HepG2 (cell line): ENCODE data around the gene TNRC18. TPM values are rescaled to one million over a fixed set of nuclear protein-coding genes. Genes with fewer than 3 reads are reported as not detected.

Source experiments
- ATAC-seq: fragments of 200-7000 bp; cut with Tn5 transposase; 3 replicates; pipeline ENCODE4 v1.9.1; 2020; ENCODE audit warnings: mild to moderate bottlenecking, moderate library complexity
- BruUV-seq: library from RNA; stranded (reverse); fragments of 400-500 nt; replicated peaks from 2 replicates; lab custom pipeline; 2021; lab: Mats Ljungman, UMichigan
- CTCF ChIA-PET: fragments of 300-600 bp; formaldehyde crosslinking; extraction: SDS; loops from one replicate; lab custom pipeline; 2021; ENCODE audit warnings: low total read pairs, inconsistent platforms, low intra/inter-chr PET ratio; lab: Yijun Ruan, JAX
- POLR2A ChIA-PET: fragments of 350-600 bp; sonication (Branson Sonifier 250); formaldehyde crosslinking; loops from one replicate; lab custom pipeline; 2020; ENCODE audit warnings: antibody characterized with exemption, inconsistent platforms; lab: Yijun Ruan, JAX
- DNase-seq: peaks from one replicate; pipeline ENCODE4 v3.0.0-alpha.2; 2015; ENCODE audit warnings: low spot score
- FAIRE-seq: peaks from 3 replicates; lab custom pipeline; 2011; peaks lifted over from hg19 to GRCh38; lab: Jason Lieb, UNC
- H2AFZ ChIP-seq: one replicate; pipeline ENCODE4 v1.6.1; 2011; ENCODE audit warnings: low read length, inconsistent platforms
- H3K27ac ChIP-seq: fragments of 300-600 bp; 3 replicates; pipeline ENCODE4 v1.8.0; 2011; ENCODE audit warnings: mixed run types, mild to moderate bottlenecking, mixed read lengths, low read length, inconsistent platforms; ENCODE audit not compliant: insufficient read depth; ENCODE audit errors: extremely low read length
- H3K27me3 ChIP-seq, 2 experiments: fragments of 200-600 bp in 1 of 2; 2 replicates in 1 of 2; 3 replicates in 1 of 2; pipeline versions ENCODE4 v1.6.0 to v1.8.0; 2011; ENCODE audit warnings: low read length in 2 of 2, mild to moderate bottlenecking in 2 of 2, moderate library complexity in 2 of 2, inconsistent platforms in 1 of 2; ENCODE audit not compliant: insufficient read depth in 2 of 2, control insufficient read depth in 1 of 2
- H3K36me3 ChIP-seq, 2 experiments: fragments of 200-600 bp in 1 of 2; replicated peaks in 1 of 2; 2 replicates in 1 of 2; 3 replicates in 1 of 2; pipeline versions ENCODE4 v1.5.1 to v1.8.0; 2011; ENCODE audit warnings: low read length in 2 of 2, inconsistent platforms in 1 of 2; ENCODE audit not compliant: insufficient read depth in 2 of 2, control insufficient read depth in 1 of 2
- H3K4me1 ChIP-seq: 2 replicates; pipeline ENCODE4 v1.5.1; 2012; ENCODE audit warnings: low read length, inconsistent platforms; ENCODE audit not compliant: insufficient read depth
- H3K4me2 ChIP-seq: 2 replicates; pipeline ENCODE4 v1.6.0; 2011; ENCODE audit warnings: low read depth, low read length, inconsistent platforms
- H3K4me3 ChIP-seq, 3 experiments: fragments of 200-600 bp in 1 of 3; sonication (generic), shearing (Covaris generic) in 1 of 3; replicated peaks in 1 of 3; 2 replicates each; pipeline ENCODE4 v1.5.1; 2011 to 2016; ENCODE audit warnings: low read length in 3 of 3, inconsistent platforms in 2 of 3, low read depth in 2 of 3, mild to moderate bottlenecking in 2 of 3, control low read depth in 1 of 3, mixed read lengths in 1 of 3; ENCODE audit not compliant: insufficient read depth in 1 of 3
- H3K79me2 ChIP-seq: one replicate; pipeline ENCODE4 v1.6.1; 2011; ENCODE audit warnings: low read length, inconsistent platforms; ENCODE audit not compliant: insufficient read depth
- H3K9ac ChIP-seq: 2 replicates; pipeline ENCODE4 v1.6.0; 2011; ENCODE audit warnings: mild to moderate bottlenecking, low read depth, low read length, inconsistent platforms; ENCODE audit not compliant: insufficient read depth
- H3K9me3 ChIP-seq: 2 replicates; pipeline ENCODE4 v1.5.1; 2012; ENCODE audit warnings: mild to moderate bottlenecking, low read length
- H4K20me1 ChIP-seq: 2 replicates; pipeline ENCODE4 v1.6.0; 2011; ENCODE audit warnings: inconsistent platforms, mild to moderate bottlenecking, low read length, moderate library complexity; ENCODE audit not compliant: insufficient read depth
- ARID3A ChIP-seq: IDR thresholded peaks from 2 replicates; pipeline ENCODE4 v1.6.1; 2012; ENCODE audit warnings: low read depth, low read length, improper control_type of control experiment
- ATAD3A ChIP-seq: sonication (generic); formaldehyde crosslinking; IDR thresholded peaks from 2 replicates; pipeline ENCODE4 v1.4.0; 2020; ENCODE audit warnings: missing genetic modification reagents
- ATM ChIP-seq: fragments of 450-650 bp; IDR thresholded peaks from 2 replicates; pipeline ENCODE4 v1.7.1; 2017; ENCODE audit warnings: mild to moderate bottlenecking, borderline replicate concordance
- CENPX ChIP-seq: sonication (generic); formaldehyde crosslinking; IDR thresholded peaks from 2 replicates; pipeline ENCODE4 v1.9.0; 2021; ENCODE audit warnings: mild to moderate bottlenecking, missing genetic modification reagents, moderate library complexity
- NCOA2 ChIP-seq: sonication (generic); formaldehyde crosslinking; IDR thresholded peaks from 2 replicates; pipeline ENCODE4 v1.8.0; 2022; ENCODE audit warnings: inconsistent platforms
- PRDM10 ChIP-seq: sonication (generic); formaldehyde crosslinking; IDR thresholded peaks from 2 replicates; pipeline ENCODE4 v1.4.0; 2020; ENCODE audit warnings: low read depth, missing genetic modification reagents
- RBAK ChIP-seq: sonication (generic); formaldehyde crosslinking; IDR thresholded peaks from 2 replicates; pipeline ENCODE4 v1.5.1; 2020; ENCODE audit warnings: mild to moderate bottlenecking, missing genetic modification reagents
- TRIM24 ChIP-seq: sonication (generic); formaldehyde crosslinking; IDR thresholded peaks from 2 replicates; pipeline ENCODE4 v1.8.0; 2022; ENCODE audit warnings: mild to moderate bottlenecking, missing genetic modification reagents
- ZFP36 ChIP-seq: fragments of 150-350 bp; IDR thresholded peaks from 2 replicates; pipeline ENCODE4 v1.6.1; 2018; ENCODE audit warnings: borderline replicate concordance, low read length, low read depth; ENCODE audit not compliant: partially characterized antibody
- ZNF556 ChIP-seq: sonication (generic); formaldehyde crosslinking; IDR thresholded peaks from 2 replicates; pipeline ENCODE4 v1.4.0; 2020; ENCODE audit warnings: mild to moderate bottlenecking, missing genetic modification reagents, borderline replicate concordance
- ZNF616 ChIP-seq: sonication (generic); formaldehyde crosslinking; IDR thresholded peaks from 2 replicates; pipeline ENCODE4 v1.5.0; 2020; ENCODE audit warnings: low read depth, mild to moderate bottlenecking, missing genetic modification reagents
- ZNF780A ChIP-seq: sonication (generic); formaldehyde crosslinking; IDR thresholded peaks from 2 replicates; pipeline ENCODE4 v1.8.0; 2022; ENCODE audit warnings: mild to moderate bottlenecking, missing genetic modification reagents, moderate library complexity
- ZSCAN30 ChIP-seq: sonication (generic); formaldehyde crosslinking; IDR thresholded peaks from 2 replicates; pipeline ENCODE4 v1.5.0; 2020; ENCODE audit warnings: mild to moderate bottlenecking, missing genetic modification reagents
- WGBS: methylation state at CpG from one replicate; pipeline ENCODE4 v1.1.6; 2017; ENCODE audit warnings: low lambda C conversion rate; 5-methylcytosine and 5-hydroxymethylcytosine counted together
- in situ Hi-C: cut with HindIII; loops from 2 replicates; pipeline ENCODE4 v1.10.0; 2017; ENCODE audit warnings: low pct_unique_long_range_greater_than_20kb; ENCODE audit not compliant: extremely low pct_ligation_motif_present
- intact Hi-C: fragments of 100-400 bp; cut with micrococcal nuclease; formaldehyde crosslinking; loops from one replicate; pipeline ENCODE4 v1.10.0; 2022; ENCODE audit not compliant: unreplicated experiment
- polyA plus RNA-seq, 8 experiments: library from polyadenylated mRNA; depleted of rRNA in 3 of 8; stranded (reverse) in 7 of 8; unstranded in 1 of 8; fragments of >200 nt; fragmentation: Illumina TruSeq in 4 of 8; extraction: Trizol in 4 of 8; gene quantifications; 2 replicates each; pipeline versions ENCODE4 v1.2.1 to v1.2.3, GENCODE V29; 2011 to 2016; ENCODE audit warnings: low read depth in 4 of 8, missing spikeins in 1 of 8, mixed read lengths in 1 of 8; ENCODE audit not compliant: insufficient read depth in 1 of 8
- total RNA-seq, 5 experiments: library from RNA; depleted of rRNA; stranded (reverse); fragments of >200 nt; fragmentation: Illumina TruSeq; extraction: Trizol; gene quantifications; 2 replicates each; pipeline ENCODE4 v1.2.3, GENCODE V29; 2016; ENCODE audit warnings: low read depth in 1 of 5

TNRC18 gene
- total and polyA plus RNA-seq, 2 of the 13 experiments (the other 11 are each of a cell fraction or from before 2014, with no cell fraction given) = 11.7 to 17.4 TPM

GRCh38 chr7:5463031-5463430 is 39.4 kb upstream of the TNRC18 start:
- H3K27me3 ChIP-seq = no peaks in the 10 kb centered on the region
- no peaks in the 10 kb centered on the region for H3K9me3 ChIP-seq
- ChIA-PET CTCF (no interaction called here), POLR2A (no interaction called here)
- FAIRE-seq = no peak
- no peaks in the 10 kb centered on the region for H4K20me1 ChIP-seq
- H3K9ac ChIP-seq = no peak overlapping the region
- no peaks in the 10 kb centered on the region for H3K79me2 ChIP-seq
- ATAC-seq = no peak
- in situ Hi-C loops = loop anchor here (25.0 kb wide), 2 partner anchors 226 to 326 kb away; no protein-coding TSS in a partner anchor
- no TSS peak for BruUV-seq
- no peak overlapping the region for H2AFZ ChIP-seq
- H3K36me3 ChIP-seq = no peaks in the 10 kb centered on the region
- H3K4me1 ChIP-seq = 0 out of 2 replicates have a peak, but pooled peaks cover under 1% of the 10 kb centered on the region
- TF ChIP-seq ATAD3A (CRISPR knock-in tag) (no peak), ZNF616 (CRISPR knock-in tag) (no peak), ZNF556 (no peak), RBAK (CRISPR knock-in tag) (no peak), TRIM24 (CRISPR knock-in tag) (no peak), ZNF780A (CRISPR knock-in tag) (no peak), ZSCAN30 (CRISPR knock-in tag) (no peak)
- WGBS = 50% methylated on average over 3 of the region's 3 CpGs
- intact Hi-C loops = no loop called here
- no peak overlapping the region for H3K4me3 ChIP-seq
- H3K4me2 ChIP-seq = no peak overlapping the region
- no peak overlapping the region for H3K27ac ChIP-seq
- DNase-seq = no peak

- FAIRE-seq (no peak), ATAC-seq (no peak), DNase-seq (no peak)
- no peak overlapping the region for H2AFZ ChIP-seq
- peaks cover 7% of the 10 kb centered on the region; the same call in 1 of the 2 replicates for H3K4me1 ChIP-seq
- no peak overlapping the region for H3K9ac ChIP-seq
- in situ Hi-C loops (loop anchor here (25.0 kb wide), 2 partner anchors 225 to 325 kb away; no protein-coding TSS in a partner anchor), intact Hi-C loops (no loop called here)
- no peaks in the 10 kb centered on the region for H3K79me2 ChIP-seq
- no peak overlapping the region for H3K4me3 ChIP-seq
- no peak overlapping the region for H3K4me2 ChIP-seq
- BruUV-seq = no TSS peak
- ChIA-PET CTCF (no interaction called here), POLR2A (no interaction called here)
- 84% methylated on average over 10 of the region's 10 CpGs for WGBS
- no peaks in the 10 kb centered on the region for H4K20me1 ChIP-seq
- no peaks in the 10 kb centered on the region for H3K9me3 ChIP-seq
- H3K36me3 ChIP-seq = no peaks in the 10 kb centered on the region
- H3K27me3 ChIP-seq = no peaks in the 10 kb centered on the region
- H3K27ac ChIP-seq = no peak overlapping the region
- TF ChIP-seq ARID3A = no peak
- no peak for TF ChIP-seq CENPX (CRISPR knock-in tag)
- TF ChIP-seq ZFP36 = no peak
- TF ChIP-seq PRDM10 = no peak
- no peak for TF ChIP-seq ATM
- TF ChIP-seq NCOA2 (CRISPR knock-in tag) = no peak
Observed at GRCh38 chr7:5462216-5462615, 38.6 kb upstream of the TNRC18 start.
